Ramos (cell line): ENCODE results near the gene NKX1-1.
"Not testable (repeated sequence)": the region's sequence is repeated elsewhere in the genome, so short reads cannot be mapped to it uniquely, and the experiment has no call there.

Source experiments
- in situ Hi-C: fragments of 300-500 bp; cut with MboI; formaldehyde crosslinking; loops from one replicate; pipeline ENCODE4 v1.14.3; 2022; ENCODE audit warnings: low sequenced_read_pairs; ENCODE audit not compliant: unreplicated experiment

NKX1-1 gene

GRCh38 chr4:1406394-1406980 lies at the start of gene NKX1-1:
NKX1-1 (minus strand) TSS chr4:1406442; CDS start chr4:1406442, 0 bp downstream.
- in situ Hi-C loops = no loop called here

GRCh38 chr4:1453731-1454130 lies 47.5 kb upstream of the NKX1-1 start:
- in situ Hi-C loops = no loop called here

DNA sequence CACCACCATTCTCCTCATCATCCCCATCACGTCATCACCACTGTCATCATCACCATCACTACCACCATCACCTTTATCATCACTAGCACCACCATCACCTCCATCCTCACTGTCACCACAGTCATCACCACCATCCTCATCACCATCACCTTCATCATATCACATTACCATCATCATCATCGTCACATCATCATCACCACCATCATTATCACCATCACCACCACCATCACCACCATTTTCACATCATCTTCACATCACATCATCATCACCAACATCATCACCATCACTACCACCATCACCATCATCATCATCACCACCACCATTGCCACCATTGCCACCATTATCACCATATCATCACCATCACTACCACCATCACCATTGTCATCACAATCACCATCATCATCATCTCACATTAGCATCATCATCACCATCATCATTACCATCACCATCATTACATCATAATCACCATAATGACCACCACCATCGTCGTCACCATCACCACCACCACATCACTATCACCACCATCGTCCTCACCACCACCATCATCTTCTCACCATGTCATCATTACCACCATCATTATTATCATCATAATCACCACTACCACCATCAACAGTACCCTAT lies 46.3 kb upstream of the NKX1-1 start:
- in situ Hi-C loops = no loop called here

- in situ Hi-C loops = no loop called here
These were observed 45.5 kb upstream of the NKX1-1 start for GRCh38 chr4:1451752-1452122.

GRCh38 chr4:1451106-1451751 lies 45.0 kb upstream of the NKX1-1 start:
- in situ Hi-C loops = no loop called here

DNA sequence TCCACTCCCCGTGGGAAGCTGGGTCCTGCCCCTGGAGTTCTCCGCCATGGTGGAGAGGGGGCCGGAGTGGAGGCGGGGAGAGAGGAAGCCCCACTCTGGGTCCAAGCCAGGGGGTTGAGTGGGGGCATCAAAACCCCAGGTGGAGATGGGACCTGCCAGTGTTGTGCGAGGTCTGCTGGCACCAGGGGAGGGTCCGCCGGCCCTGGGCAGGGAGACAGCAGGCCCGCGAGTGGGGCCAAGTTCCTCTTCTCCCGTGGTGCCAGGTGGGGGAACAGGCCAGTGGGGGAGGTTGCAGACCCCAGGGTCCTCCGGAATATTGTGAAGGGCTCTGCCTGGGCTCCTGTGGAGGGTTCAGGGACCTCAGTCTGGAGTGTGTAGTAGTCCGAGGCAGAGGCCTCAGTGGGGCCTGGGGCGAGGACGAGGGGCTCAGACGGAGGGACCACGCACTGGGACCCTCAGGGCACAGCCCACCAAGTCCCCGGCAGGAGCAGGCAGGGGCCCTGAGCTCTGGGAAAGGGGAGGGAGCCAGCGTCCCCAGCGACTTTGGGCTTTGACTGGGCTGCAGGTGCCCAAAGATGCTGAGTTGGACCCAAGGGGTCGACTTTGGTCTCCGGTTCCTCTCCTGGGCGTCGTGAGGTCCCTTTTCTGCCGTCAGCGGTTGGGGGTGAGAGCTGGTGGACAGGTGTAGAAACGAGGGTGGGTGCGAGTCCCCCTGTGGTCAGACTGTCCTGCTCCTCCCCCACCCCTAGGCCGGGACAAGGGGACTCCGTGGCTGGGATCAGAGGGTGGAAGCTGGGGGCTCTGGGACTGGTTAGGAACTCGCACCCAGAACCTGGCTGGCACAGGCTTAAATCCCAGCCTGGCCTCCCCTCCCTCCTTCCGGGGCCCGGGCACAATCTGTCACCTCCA lies 43.8 kb upstream of the NKX1-1 start:
- in situ Hi-C loops = no loop called here

GRCh38 chr4:1449475-1449832 lies 43.2 kb upstream of the NKX1-1 start:
- in situ Hi-C loops = no loop called here

GRCh38 chr4:1448589-1449420 lies 42.6 kb upstream of the NKX1-1 start:
- in situ Hi-C loops = no loop called here

DNA sequence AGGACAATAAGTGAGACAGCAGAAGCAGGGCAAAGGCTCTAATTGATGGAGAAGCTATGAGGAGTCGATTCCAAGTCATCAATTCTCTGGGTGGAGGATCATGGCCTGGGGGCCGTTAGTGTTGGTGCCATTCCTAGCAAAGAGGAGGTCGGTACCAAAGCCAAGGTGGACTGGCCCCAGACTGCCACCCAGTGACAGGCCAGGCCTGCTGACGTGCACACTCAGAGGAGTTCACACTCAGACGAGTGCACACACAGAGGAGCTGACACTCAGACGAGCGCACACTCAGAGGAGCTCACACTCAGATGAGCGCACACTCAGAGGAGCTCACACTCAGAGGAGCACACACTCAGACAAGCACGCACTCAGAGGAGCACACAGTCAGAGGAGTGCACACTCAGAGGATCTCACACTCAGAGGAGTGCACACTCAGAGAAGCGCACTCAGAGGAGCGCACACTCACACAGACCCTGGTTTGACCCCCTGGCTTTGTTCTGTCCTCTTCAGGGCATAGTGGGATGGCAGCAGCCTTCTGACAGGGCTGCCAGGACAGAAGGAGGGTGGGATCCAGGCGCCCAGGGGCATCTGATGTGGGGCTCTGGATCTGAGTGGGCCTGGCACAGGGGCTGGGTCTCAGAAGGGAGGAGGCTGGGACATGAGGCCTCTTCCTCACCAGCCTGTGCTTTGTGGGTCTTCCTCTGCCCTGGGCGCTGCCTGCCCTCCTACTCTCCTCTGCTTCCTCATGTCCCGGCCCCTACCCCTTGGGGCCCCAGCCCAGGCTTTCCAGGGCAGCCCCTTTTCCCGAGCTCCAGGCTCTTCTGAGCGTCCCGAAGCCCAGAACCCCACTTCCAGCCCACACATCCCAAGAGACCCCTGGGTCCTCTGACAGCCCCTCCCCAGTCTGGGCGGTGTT lies 41.7 kb upstream of the NKX1-1 start:
- in situ Hi-C loops = no loop called here

- in situ Hi-C loops = no loop called here
These were observed 40.5 kb upstream of the NKX1-1 start for GRCh38 chr4:1446502-1447386.

DNA sequence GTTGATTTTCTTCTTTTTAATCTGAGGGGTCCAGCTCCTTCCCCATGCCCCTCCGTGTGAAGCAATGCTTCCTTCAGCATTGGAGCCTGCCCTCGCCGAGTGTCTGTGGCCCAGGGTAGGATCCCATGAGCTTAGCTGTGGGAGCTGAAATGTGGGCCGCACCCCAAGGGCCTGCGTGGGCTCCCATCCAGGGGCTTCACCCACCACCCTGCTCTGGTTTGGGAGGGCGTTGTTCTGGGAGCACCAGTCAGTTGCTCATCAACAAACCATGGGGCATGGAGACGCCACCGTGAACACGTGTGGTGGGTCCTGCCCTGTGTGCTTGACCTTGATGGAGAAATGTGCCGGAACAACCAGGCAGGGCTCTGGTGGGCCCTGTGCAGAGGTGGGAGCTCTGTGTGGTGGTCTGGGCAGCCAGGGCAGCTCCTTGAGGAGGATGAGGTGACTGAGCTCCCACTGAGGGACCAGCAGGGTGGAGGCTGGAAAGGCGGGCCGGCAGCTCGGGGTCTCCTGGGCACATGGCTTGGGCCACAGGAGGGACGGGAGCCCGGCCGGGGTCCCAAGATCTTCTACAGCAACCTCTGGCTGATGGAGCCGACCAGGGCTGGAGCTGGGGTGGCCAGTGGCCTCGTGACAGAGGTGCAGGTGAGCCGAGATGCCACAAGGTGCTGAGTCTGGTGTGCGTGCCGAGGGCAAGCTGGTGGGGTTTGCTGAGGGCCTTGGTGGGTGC lies 39.6 kb upstream of the NKX1-1 start:
- in situ Hi-C loops = no loop called here

- in situ Hi-C loops = not testable (repeated sequence)
These were observed 37.5 kb upstream of the NKX1-1 start for GRCh38 chr4:1443688-1444172.

GRCh38 chr4:1427010-1427409 lies 20.8 kb upstream of the NKX1-1 start:
- in situ Hi-C loops = no loop called here

- in situ Hi-C loops = no loop called here
These were observed 15.4 kb upstream of the NKX1-1 start for GRCh38 chr4:1421657-1422056.

- in situ Hi-C loops = no loop called here
These were observed 13.5 kb upstream of the NKX1-1 start for GRCh38 chr4:1419708-1420107.

DNA sequence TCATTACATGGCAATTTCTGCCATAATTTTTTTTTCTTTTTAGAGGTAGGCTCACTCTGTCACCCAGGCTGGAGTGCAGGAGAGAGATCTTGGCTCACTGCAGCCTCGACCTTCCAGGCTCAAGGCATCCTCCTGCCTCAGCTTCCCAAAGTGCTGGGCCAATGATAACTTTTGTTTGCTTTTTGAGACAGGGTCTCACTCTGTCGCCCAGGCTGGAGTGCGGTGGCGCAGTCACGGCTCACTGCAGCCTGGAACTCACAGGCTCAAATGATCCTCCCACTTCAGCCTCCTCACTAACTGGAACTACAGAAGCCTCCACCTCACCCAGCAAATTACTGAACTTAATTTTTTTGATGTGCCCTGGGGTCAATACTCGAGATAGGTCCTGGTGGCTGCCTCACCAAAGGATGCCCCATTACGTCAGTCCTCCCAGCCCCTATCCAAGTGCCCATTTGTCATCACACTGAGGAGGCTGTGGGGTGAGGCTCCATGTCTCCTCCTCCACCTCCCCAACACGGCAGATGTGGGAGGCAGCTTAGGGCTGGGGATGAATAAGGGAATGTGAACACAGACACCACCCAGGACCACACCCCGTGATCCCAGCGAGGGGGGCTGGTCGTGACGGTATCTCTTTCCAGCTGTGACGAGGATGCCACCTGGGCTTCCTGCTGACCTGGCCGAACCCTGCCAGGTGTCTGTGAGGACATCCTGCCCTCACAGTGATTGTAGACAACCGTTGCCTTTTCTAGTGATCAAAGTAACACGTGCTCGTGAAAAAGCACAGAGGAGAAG lies 12.4 kb upstream of the NKX1-1 start:
- in situ Hi-C loops = no loop called here
